HepG2 (cell line): ENCODE measurements around the gene AHSG.

Experiments used
- ASH2L ChIP-seq: fragments of 300-600, 200-600 bp; sonication (generic); IDR thresholded peaks from 2 replicates; pipeline ENCODE4 v1.7.0; 2017; ENCODE audit warnings: low read depth, mild to moderate bottlenecking, moderate library complexity, mixed read lengths, low read length; ENCODE audit not compliant: insufficient read length
- HDAC6 ChIP-seq: fragments of 200-600 bp; sonication (generic); IDR thresholded peaks from 2 replicates; pipeline ENCODE4 v1.7.0; 2017; ENCODE audit warnings: mild to moderate bottlenecking, antibody characterized with exemption, low read length, low read depth
- RAD21 ChIP-seq: fragments of 450-650 bp; formaldehyde crosslinking; IDR thresholded peaks from 2 replicates; pipeline ENCODE4 v1.5.0; 2020; ENCODE audit warnings: mild to moderate bottlenecking

DNA sequence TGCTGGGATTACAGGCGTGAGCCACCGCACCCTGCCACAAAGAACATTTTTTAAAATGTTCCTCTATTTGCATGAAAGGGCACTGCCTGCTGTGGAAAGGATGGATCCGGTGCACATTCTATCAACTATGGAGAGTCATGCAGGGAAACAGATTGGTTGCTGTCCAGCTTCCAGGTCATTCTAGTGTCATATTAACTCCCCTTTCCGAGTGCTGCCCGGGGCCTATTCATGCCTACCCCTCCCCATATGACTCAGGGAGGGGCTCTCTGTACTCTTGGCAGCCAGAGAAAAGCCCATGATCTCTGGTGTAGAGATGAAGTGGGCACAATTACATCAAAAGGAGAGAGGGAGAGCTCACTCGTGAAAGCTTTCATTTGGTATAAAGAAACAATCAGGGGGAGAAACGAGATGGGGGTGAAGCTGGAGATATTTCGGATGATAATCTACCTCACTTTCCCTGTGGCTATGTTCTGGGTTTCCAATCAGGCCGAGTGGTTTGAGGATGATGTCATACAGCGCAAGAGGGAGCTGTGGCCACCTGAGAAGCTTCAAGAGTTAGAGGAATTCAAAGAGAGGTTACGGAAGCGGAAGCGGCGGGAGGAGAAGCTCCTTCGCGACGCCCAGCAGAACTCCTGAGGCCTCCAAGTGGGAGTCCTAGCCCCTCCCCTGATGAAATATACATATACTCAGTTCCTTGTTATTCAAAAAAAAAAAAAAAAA lies 16.1 kb upstream of the AHSG start:
- TF ChIP-seq RAD21 (CRISPR knock-in tag): no peak
- TF ChIP-seq HDAC6: no peak
- no peak for TF ChIP-seq ASH2L
